SH-SY5Y (cell line): ENCODE data around the gene ANXA1.

Source experiments
- GATA2 ChIP-seq: IDR thresholded peaks from 2 replicates; pipeline ENCODE4 v1.6.1; 2011; ENCODE audit warnings: mild to moderate bottlenecking, low read depth, low read length
- GATA3 ChIP-seq: IDR thresholded peaks from 2 replicates; pipeline ENCODE4 v1.6.1; 2011; ENCODE audit warnings: low read depth, mild to moderate bottlenecking, low read length, moderate library complexity

DNA sequence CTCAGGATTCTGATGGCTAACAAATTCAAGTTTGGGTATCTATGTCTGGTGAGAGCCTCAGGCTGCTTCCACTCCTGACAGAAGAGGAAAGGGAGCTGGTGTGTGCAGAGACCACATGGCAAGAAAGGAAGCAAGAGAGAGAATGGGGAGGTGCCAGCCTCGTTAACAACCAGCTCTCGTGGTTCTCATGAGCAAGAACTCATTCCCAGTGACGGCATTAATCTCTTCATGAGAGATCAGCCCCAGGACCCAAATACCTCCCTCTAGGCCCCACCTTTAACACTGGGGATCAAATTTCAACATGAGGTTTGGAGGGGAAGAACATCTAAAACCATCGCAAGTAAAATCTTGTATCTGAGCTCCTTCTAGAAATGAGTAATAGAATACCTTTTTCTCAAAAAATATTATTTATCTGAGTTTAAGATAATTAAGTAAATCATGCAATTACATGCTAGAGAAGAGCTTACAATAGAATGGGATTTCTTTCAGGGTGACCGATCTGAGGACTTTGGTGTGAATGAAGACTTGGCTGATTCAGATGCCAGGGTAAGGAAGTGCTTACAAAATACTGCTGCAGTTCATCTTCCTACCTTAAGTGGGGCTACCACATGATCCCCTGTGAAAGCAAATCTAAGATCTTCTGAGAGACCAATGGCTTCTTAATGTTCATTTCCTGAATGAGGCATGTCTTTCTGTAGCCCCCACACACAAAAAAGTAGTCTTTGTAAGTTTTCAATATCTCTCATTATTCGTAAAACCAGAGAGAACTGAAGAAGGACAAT is 11.5 kb downstream of the ANXA1 start:
- no peak for TF ChIP-seq GATA3
- TF ChIP-seq GATA2, result no peak
